Measurements from ENCODE around the gene MAP7.
"Not testable (repeated sequence)": the region's sequence is repeated elsewhere in the genome, so short reads cannot be mapped to it uniquely, and the experiment has no call there.

Gene MAP7

DNA sequence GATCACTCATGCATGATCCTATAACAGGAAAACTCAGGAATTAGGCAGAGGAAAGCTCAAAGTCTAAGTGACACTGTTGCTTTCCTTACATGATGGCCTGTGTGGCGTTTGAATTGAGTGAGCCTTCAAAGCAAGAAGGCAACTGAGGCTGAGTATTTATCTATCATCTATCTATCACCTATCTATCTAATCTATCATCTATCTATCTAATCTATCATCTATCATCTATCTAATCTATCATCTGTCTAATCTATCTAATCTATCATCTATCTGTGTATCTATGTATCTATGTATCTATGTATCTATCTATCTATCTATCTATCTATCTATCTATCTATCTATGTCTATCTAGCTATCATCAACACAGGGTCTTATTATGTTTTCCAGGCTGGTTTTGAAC is 218.8 kb downstream of the MAP7 start:
- DNase-seq, result no peak

DNA sequence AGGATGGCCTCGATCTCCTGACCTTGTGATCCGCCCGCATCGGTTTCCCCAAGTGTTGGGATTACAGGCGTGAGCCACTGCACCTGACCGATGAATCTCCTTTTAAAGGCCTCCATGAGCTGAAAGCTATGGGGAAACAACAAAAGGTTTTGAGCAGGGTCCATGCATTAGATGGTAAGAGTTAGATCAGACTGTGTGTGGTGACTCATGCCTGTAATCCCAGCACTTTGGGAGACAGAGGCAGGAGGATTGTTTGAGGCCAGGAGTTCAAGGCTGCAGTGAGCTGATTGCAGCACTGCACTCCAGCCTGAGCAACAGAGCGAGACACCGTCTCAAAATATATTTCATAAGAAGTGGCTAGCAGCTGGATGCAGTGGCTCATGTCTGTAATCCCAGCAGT is 219.6 kb downstream of the MAP7 start:
- DNase-seq, result no peak

DNA sequence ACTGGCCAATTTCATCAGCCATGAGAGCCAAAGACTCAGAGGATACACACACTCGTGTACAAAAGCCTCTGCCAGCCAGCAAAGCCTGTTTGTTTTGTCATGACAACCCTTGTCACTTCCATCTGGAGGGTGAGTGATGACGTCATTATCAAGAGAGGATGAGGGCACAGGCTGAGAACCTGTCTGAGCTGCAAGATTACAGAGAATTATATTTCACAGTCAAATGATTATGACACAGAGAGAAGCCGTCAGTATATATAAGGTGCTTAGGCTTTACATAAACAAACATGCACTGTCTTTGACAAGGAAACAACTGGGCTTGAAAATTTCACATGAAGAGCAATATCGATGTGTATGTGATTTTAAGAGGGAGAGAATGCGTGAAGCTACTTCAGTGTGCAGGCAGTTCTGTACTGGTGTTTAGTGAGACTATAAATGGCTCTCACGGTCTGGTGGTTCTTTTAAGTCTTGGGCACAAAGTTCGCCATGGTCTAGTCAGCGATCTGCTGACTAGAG is 224.1 kb downstream of the MAP7 start:
- DNase-seq, result peak; percentile 83

DNA sequence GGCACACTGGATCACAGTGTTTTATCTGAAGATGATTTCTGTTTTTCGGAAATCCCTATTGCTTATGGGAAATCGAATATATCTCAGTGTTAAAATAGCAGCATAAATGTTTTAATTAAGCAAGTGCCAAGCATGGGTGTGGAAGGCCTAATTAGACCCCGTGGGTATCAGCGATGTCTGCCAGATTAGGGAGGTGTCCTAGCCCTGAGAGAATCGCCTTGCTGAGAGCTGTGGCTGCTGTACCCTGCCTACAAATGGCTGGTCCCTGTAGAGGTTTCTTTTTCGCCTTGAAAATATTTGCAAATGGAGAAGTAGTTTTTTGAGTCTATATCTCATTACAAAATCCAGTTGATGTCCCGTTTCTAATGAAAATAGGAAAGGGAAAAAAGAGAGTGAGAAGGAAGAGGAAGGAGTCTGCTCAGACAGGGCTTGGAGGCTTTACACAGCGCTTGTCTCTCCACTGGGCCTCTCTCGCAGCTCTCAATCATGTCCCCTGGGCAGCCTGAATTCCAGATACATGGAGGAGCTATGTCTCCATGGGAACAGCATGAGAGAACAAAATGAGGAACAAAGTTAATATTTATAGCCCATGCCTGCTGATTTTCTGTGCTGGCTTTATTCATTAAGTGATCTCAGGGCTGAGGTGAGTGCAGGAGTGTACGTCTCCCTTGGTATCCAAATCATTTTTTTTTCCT is 225.4 kb downstream of the MAP7 start:
- DNase-seq, result peak; percentile 36

- no peak for DNase-seq
These were observed 226.7 kb downstream of the MAP7 start for GRCh38 chr6:136323431-136324112.

- no peak for DNase-seq
These were observed 230.5 kb downstream of the MAP7 start for GRCh38 chr6:136319732-136320131.

GRCh38 chr6:136318676-136319075 is 231.5 kb downstream of the MAP7 start:
- DNase-seq, result no peak

GRCh38 chr6:136317971-136318370 is 232.3 kb downstream of the MAP7 start:
- no peak for DNase-seq

DNA sequence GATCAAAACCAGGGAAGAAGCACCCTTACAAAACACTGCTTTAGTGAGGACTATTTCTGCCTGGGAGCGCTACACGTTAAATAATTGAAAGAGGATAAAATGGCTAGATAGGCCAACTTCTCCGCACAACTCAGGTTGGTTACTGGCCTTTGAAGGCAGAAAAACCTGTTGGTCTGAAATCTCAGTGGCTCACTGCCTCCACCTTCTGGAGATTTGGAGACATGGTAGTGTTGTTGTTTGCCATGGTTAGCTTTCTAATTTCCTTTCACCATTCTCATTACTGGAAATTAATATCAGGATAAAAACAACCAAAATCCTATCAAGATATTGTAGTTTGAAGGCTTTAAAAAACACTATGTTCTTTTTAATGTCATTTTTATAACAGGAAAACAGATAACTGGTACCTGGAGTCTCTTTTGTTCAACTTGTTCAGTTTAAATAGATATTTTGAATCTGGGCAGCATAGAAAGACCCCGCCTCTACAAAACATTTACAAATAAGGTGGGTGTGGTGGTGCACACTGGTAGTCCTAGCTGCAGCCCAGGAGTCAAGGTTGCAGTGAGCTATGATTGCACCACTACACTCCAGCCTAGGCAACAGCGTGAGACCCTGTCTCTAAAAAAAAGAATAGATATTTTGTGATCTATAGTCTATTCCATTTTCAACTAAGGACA is 233.1 kb downstream of the MAP7 start:
- peak; percentile 86 for DNase-seq

GRCh38 chr6:136315594-136315993 is 234.6 kb downstream of the MAP7 start:
- DNase-seq, result no peak

GRCh38 chr6:136312975-136313374 is 237.2 kb downstream of the MAP7 start:
- DNase-seq, result no peak

DNA sequence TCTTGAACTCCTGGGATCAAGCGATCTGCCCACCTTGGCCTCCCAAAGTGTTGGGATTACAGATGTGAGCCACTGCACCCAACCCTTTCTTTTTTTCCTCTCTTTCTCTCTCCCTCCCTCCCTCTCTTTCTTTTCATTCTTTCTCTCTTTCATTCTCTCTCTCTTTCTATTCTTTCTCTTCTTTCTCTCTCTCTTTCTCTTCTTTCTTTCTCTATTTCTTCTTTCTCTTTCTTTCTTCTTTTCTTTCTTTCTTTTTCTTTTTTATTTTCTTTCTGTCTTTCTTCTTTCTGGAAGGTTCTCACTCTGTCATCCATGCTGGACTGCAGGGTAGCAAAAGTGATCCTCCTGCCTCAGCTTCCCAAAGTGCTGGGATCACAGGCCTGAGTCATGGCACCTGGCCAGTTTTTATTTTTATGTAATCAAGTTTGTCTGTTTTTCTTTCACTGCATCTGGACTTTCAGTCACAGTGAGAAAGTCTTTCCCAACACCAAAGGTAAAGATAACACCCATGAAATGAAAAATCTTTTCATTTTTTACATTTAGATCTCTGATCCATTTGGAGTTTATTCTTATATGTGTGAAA is 240.4 kb downstream of the MAP7 start:
- DNase-seq, result no peak

DNA sequence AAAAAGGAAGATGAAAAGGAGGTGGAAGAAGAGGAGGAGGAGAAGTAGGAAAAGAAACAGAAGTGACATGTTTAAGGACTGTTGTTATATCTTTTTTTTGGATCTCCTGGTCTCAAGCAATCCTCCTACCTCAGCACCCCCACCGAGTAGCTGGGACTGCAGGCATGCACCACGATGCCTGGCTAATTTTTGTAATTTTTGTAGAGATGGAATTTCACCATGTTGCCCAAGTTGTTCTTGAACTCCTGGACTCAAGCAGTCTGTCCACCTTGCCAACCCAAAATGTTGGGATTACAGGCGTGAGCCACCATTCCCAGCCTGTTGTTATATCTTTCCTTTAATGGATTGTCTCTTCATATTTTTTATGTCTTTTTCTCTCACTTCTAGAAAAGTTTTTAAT is 241.1 kb downstream of the MAP7 start:
- no peak for DNase-seq

GRCh38 chr6:136308469-136308868 is 241.8 kb downstream of the MAP7 start:
- not testable (repeated sequence) for DNase-seq

GRCh38 chr6:136307351-136307750 is 242.9 kb downstream of the MAP7 start:
- peak; percentile 71 for DNase-seq

GRCh38 chr6:136306466-136306865 is 243.8 kb downstream of the MAP7 start:
- peak; percentile 85 for DNase-seq

- no peak for DNase-seq
These were observed 245.8 kb downstream of the MAP7 start for GRCh38 chr6:136304410-136304809.

- no peak for DNase-seq
These were observed 246.7 kb downstream of the MAP7 start for GRCh38 chr6:136303516-136303915.

DNA sequence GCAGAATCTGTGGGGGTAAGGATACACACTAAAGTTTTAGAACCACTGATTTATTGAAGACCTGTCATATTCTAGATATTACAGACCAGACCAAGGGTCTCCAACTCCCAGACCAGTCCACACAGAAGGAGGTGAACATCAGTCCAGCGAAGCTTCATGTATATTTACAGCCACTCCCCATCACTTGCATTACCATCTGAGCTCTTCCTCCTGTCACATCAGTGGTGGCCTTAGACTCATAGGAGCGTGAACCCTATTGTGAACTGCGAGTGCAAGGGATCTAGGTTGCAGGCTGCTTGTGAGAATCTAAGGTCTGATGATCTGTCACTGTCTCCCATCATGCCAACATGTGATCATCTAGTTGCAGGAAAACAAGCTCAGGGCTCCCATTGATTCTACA is 255.6 kb downstream of the MAP7 start:
- DNase-seq, result no peak
